A549 (cell line): ENCODE measurements around the gene TPSG1. TPM values are rescaled to one million over a fixed set of nuclear protein-coding genes. Genes with fewer than 3 reads are reported as not detected.

ENCODE experiments used
- ATAC-seq, 2 experiments: fragments of 200-7000 bp in 1 of 2; fragments of >200 bp in 1 of 2; cut with Nextera tagmentation in 1 of 2; cut with Tn5 transposase in 1 of 2; 3 replicates each; pipeline versions ENCODE4 v1.8.0 to v1.9.1; 2018 to 2020; ENCODE audit warnings: mild to moderate bottlenecking in 1 of 2, moderate library complexity in 1 of 2
- CTCF ChIA-PET: fragments of 300-600 bp; sonication (Branson Sonifier 250); formaldehyde crosslinking; extraction: SDS; loops from one replicate; lab custom pipeline; 2021; ENCODE audit warnings: antibody characterized with exemption, inconsistent platforms; lab: Yijun Ruan, JAX
- POLR2A ChIA-PET: fragments of 350-600 bp; formaldehyde crosslinking; extraction: SDS; loops from one replicate; lab custom pipeline; 2021; ENCODE audit warnings: antibody characterized with exemption, inconsistent platforms; lab: Yijun Ruan, JAX
- DNase-seq, 2 experiments: peaks; one replicate each; pipeline versions ENCODE4 v3.0.0 to v3.0.0-alpha.2; 2011 to 2016; ENCODE audit warnings: low read depth in 1 of 2, low spot score in 1 of 2
- FAIRE-seq: peaks from 2 replicates; lab custom pipeline; 2011; peaks lifted over from hg19 to GRCh38; lab: Jason Lieb, UNC
- H3K27ac ChIP-seq, 2 experiments: fragments of >200 bp; sonication (Bioruptor Twin); formaldehyde crosslinking; 3 replicates each; pipeline ENCODE4 v1.5.1; 2016 to 2017
- H3K4me1 ChIP-seq: fragments of >200 bp; sonication (Bioruptor Twin); formaldehyde crosslinking; 3 replicates; pipeline ENCODE4 v1.6.1; 2016
- H3K4me2 ChIP-seq: fragments of >200 bp; sonication (Bioruptor Twin); formaldehyde crosslinking; 3 replicates; pipeline ENCODE4 v1.6.1; 2016
- H3K4me3 ChIP-seq: fragments of >200 bp; sonication (Bioruptor Twin); formaldehyde crosslinking; 3 replicates; pipeline ENCODE4 v1.5.1; 2016
- H3K9me3 ChIP-seq: fragments of >200 bp; sonication (Bioruptor Twin); formaldehyde crosslinking; 3 replicates; pipeline ENCODE4 v1.6.1; 2016
- BHLHE40 ChIP-seq: IDR thresholded peaks from 2 replicates; pipeline ENCODE4 v1.6.1; 2012; ENCODE audit warnings: low read depth, low read length, inconsistent platforms
- EP300 ChIP-seq, 2 experiments: fragments of >200 bp; sonication (Bioruptor Twin); formaldehyde crosslinking; IDR thresholded peaks; 2 replicates in 1 of 2; 3 replicates in 1 of 2; pipeline ENCODE4 v1.6.1; 2016 to 2017
- ESRRA ChIP-seq: fragments of 150-350 bp; IDR thresholded peaks from 2 replicates; pipeline ENCODE4 v1.6.1; 2014; ENCODE audit warnings: mild to moderate bottlenecking, low read length, borderline replicate concordance
- HDAC2 ChIP-seq: fragments of 200-600 bp; sonication (generic); IDR thresholded peaks from 2 replicates; pipeline ENCODE4 v1.6.1; 2016
- HOXB5 ChIP-seq: fragments of 250-450 bp; sonication (Bioruptor Pico); IDR thresholded peaks from 2 replicates; pipeline ENCODE4 v1.5.0; 2020; ENCODE audit warnings: mild to moderate bottlenecking, moderate library complexity
- MAZ ChIP-seq: fragments of 150-350 bp; IDR thresholded peaks from 2 replicates; pipeline ENCODE4 v1.6.1; 2014; ENCODE audit warnings: antibody characterized with exemption, low read depth, low read length, borderline replicate concordance
- NPAS2 ChIP-seq: fragments of 250-450 bp; sonication (Bioruptor Pico); IDR thresholded peaks from 2 replicates; pipeline ENCODE4 v1.8.0; 2022; ENCODE audit warnings: mild to moderate bottlenecking, moderate library complexity, borderline replicate concordance
- NR3C1 ChIP-seq: fragments of >200 bp; sonication (Bioruptor Twin); formaldehyde crosslinking; IDR thresholded peaks from 3 replicates; pipeline ENCODE4 v1.6.1; 2017
- PHF8 ChIP-seq: fragments of 200-600 bp; sonication (generic); IDR thresholded peaks from 2 replicates; pipeline ENCODE4 v1.6.1; 2016; ENCODE audit warnings: low read depth, mild to moderate bottlenecking, antibody characterized with exemption, moderate library complexity, borderline replicate concordance
- RNF2 ChIP-seq: fragments of 200-600 bp; sonication (generic); IDR thresholded peaks from 2 replicates; pipeline ENCODE4 v1.6.1; 2016; ENCODE audit warnings: low read depth, mild to moderate bottlenecking, antibody characterized with exemption, moderate library complexity, borderline replicate concordance
- SMC3 ChIP-seq: fragments of >200 bp; sonication (Bioruptor Twin); formaldehyde crosslinking; IDR thresholded peaks from 3 replicates; pipeline ENCODE4 v1.6.1; 2018; ENCODE audit warnings: inconsistent platforms
- SREBF2 ChIP-seq: fragments of 450-650 bp; IDR thresholded peaks from 2 replicates; pipeline ENCODE4 v1.6.1; 2014; ENCODE audit warnings: mild to moderate bottlenecking, moderate library complexity
- ZC3H11A ChIP-seq: fragments of 450-650 bp; IDR thresholded peaks from 2 replicates; pipeline ENCODE4 v1.6.1; 2014; ENCODE audit warnings: antibody characterized with exemption, mild to moderate bottlenecking
- ZNF302 ChIP-seq: fragments of 250-450 bp; sonication (Bioruptor Pico); IDR thresholded peaks from 2 replicates; pipeline ENCODE4 v1.9.0; 2021; ENCODE audit warnings: inconsistent platforms, mild to moderate bottlenecking, moderate library complexity
- ZSCAN20 ChIP-seq: fragments of 250-450 bp; sonication (Bioruptor Pico); IDR thresholded peaks from 2 replicates; pipeline ENCODE4 v1.8.0; 2022; ENCODE audit warnings: mild to moderate bottlenecking, moderate library complexity
- WGBS: methylation state at CpG from one replicate; pipeline ENCODE4 v1.1.6; 2017; ENCODE audit errors: missing lambda C conversion rate; 5-methylcytosine and 5-hydroxymethylcytosine counted together
- polyA plus RNA-seq, 4 experiments: library from polyadenylated mRNA; depleted of rRNA in 3 of 4; stranded (reverse); fragments of >200 nt; fragmentation: RNase III in 1 of 4; extraction: RNeasy Plus Mini Kit Qiagen cat#74134 plus additional on column Dnase treatment in 1 of 4; gene quantifications; 2 replicates in 3 of 4; 3 replicates in 1 of 4; pipeline ENCODE4 v1.2.3, GENCODE V29; 2011 to 2017
- TF ChIP-seq, protein P1 (sequence below): fragments of 200-600 bp; sonication (generic); IDR thresholded peaks from 2 replicates; pipeline ENCODE4 v1.6.1; 2016; ENCODE audit warnings: antibody characterized with exemption, mild to moderate bottlenecking, moderate library complexity
- TF ChIP-seq, protein P2 (sequence below): IDR thresholded peaks from 2 replicates; pipeline ENCODE4 v1.6.1; 2012
- TF ChIP-seq, protein P3 (sequence below): fragments of 250-450 bp; sonication (Bioruptor Pico); IDR thresholded peaks from 2 replicates; pipeline ENCODE4 v1.5.0; 2020; ENCODE audit warnings: low read depth, mild to moderate bottlenecking, moderate library complexity

Gene TPSG1
- polyA plus RNA-seq, 2 of the 4 experiments (the other 2 are of a cell fraction) = not detected

DNA sequence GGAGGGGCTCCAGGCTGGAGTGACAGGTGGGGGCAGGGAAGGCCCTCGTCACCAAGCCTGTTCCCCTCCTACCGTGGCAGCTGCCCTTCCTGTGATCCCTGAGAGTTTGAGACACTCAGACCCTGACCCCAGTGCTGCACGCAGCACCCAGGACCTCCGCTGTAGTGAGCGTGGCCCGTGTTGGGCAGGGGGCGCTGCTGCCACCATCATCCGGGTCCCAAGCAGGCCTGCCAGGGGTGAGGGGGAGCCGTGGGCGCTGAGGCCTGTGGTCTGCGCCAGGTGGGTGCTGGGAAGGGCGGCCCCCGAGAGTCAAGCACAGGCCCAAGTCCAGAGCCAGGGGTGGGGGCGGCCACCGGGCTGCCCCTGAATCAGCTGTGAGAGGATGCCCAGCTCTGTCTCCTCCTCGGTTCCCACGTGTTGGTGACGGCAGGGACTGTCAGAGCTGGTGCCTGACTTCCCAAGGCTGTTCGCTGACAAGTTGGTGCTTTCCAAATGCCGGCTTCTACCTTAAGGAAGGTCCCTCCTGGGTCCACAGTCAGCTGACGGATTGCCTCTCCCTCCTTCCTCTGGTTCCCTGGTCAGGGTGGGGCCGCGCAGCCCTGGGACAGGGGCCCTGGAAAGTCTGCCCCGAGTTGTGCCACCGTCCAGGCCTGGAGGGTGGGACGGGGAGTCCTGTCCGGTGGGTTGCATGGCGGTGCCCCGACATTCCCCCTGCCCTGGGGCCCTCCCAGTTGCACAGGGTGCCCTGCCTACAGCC is 31.1 kb downstream of the TPSG1 start:
- POLR2A ChIA-PET = no interaction called here
- WGBS = 70% methylated on average over 20 of the region's 29 CpGs
- Histone ChIP-seq H3K27ac (peak overlapping the region in 1 of 2 experiments; percentile 57; a peak in 3 of 6 replicates), H3K4me3 (no peak overlapping the region), H3K9me3 (no peaks in the 10 kb centered on the region), H3K4me1 (peaks cover 27% of the 10 kb centered on the region), H3K4me2 (0 out of 3 replicates have a peak overlapping the region, but pooled peaks have one; percentile 30)
- no peak for TF ChIP-seq NR3C1
- TF ChIP-seq SREBF2 = no peak
- no peak for FAIRE-seq
- DNase-seq = no peak
- CTCF ChIA-PET = interaction anchor here (0.6 to 5.8 kb wide), 36 partner anchors 9 to 433 kb away, joined by 3 to 53 read pairs (median 4); partner anchors contain the start of gene MSLN
- ATAC-seq = peak; percentile 3 to 33; a peak in 3 of 6 replicates

DNA sequence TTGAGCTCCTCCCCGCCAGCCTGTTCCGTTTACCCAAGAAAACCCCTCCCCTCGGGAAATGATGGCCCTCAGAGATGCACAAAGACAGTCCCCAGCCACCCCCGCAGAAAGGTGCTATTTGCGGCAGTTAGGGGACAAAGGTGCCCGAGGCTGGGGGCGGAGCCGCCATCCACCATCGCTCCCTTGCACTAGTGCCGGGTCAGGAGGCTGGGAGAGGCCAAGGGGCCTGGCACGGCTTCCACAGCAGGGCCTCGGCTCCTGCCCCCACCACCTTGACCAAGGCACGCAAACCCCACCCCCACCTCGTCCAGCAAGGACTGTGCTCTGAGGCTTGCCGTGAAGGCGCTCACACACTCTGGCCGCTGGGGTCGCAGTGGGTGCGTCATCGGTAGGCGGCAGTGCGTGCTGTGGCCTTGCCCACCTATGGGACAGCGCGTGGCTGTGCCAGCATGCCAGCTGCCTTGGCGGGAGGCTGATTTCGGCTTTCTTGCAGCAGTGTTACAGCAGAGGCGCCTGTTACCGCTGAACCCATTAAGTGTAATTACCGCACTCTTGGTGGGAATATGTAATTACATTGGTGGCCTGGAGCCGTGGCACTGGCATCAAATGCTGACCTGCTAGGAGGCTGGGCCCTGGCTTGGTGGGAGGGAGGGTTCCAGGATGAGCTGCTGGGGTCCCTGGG is 31.8 kb downstream of the TPSG1 start:
- TF ChIP-seq SMC3 = no peak
- no peak for TF ChIP-seq PHF8
- no peak for TF ChIP-seq HDAC2
- no peak for TF ChIP-seq ZC3H11A
- no peak for TF ChIP-seq RNF2
- TF ChIP-seq, protein P1, sequence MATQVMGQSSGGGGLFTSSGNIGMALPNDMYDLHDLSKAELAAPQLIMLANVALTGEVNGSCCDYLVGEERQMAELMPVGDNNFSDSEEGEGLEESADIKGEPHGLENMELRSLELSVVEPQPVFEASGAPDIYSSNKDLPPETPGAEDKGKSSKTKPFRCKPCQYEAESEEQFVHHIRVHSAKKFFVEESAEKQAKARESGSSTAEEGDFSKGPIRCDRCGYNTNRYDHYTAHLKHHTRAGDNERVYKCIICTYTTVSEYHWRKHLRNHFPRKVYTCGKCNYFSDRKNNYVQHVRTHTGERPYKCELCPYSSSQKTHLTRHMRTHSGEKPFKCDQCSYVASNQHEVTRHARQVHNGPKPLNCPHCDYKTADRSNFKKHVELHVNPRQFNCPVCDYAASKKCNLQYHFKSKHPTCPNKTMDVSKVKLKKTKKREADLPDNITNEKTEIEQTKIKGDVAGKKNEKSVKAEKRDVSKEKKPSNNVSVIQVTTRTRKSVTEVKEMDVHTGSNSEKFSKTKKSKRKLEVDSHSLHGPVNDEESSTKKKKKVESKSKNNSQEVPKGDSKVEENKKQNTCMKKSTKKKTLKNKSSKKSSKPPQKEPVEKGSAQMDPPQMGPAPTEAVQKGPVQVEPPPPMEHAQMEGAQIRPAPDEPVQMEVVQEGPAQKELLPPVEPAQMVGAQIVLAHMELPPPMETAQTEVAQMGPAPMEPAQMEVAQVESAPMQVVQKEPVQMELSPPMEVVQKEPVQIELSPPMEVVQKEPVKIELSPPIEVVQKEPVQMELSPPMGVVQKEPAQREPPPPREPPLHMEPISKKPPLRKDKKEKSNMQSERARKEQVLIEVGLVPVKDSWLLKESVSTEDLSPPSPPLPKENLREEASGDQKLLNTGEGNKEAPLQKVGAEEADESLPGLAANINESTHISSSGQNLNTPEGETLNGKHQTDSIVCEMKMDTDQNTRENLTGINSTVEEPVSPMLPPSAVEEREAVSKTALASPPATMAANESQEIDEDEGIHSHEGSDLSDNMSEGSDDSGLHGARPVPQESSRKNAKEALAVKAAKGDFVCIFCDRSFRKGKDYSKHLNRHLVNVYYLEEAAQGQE = no peak
- TF ChIP-seq BHLHE40 = no peak
- no peak for TF ChIP-seq ZSCAN20 (CRISPR knock-in tag)
- TF ChIP-seq MAZ = no peak
- no peak for TF ChIP-seq ZNF302 (CRISPR knock-in tag)
- TF ChIP-seq EP300 (IDR thresholded peaks at IDR 0.05) = no peak
- TF ChIP-seq, protein P2, sequence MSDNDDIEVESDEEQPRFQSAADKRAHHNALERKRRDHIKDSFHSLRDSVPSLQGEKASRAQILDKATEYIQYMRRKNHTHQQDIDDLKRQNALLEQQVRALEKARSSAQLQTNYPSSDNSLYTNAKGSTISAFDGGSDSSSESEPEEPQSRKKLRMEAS = no peak
- no peak for TF ChIP-seq ESRRA
- TF ChIP-seq HOXB5 = no peak
- TF ChIP-seq NPAS2 (CRISPR knock-in tag) = no peak
- TF ChIP-seq, protein P3, sequence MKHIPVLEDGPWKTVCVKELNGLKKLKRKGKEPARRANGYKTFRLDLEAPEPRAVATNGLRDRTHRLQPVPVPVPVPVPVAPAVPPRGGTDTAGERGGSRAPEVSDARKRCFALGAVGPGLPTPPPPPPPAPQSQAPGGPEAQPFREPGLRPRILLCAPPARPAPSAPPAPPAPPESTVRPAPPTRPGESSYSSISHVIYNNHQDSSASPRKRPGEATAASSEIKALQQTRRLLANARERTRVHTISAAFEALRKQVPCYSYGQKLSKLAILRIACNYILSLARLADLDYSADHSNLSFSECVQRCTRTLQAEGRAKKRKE (CRISPR knock-in tag) = no peak
- H3K4me3 ChIP-seq = no peak overlapping the region
- H3K9me3 ChIP-seq = no peaks in the 10 kb centered on the region
- peaks cover 27% of the 10 kb centered on the region for H3K4me1 ChIP-seq
- DNase-seq (no peak), FAIRE-seq (no peak), ATAC-seq (peak in 1 of 2 experiments; percentile 9; a peak in 3 of 6 replicates)
- no peak overlapping the region for H3K27ac ChIP-seq
- POLR2A ChIA-PET = no interaction called here
- H3K4me2 ChIP-seq = no peak overlapping the region
- WGBS = 77% methylated on average over 11 of the region's 30 CpGs
- CTCF ChIA-PET = interaction anchor here (0.6 to 5.8 kb wide), 30 partner anchors 10 to 392 kb away, joined by 3 to 53 read pairs (median 5); no protein-coding TSS in a partner anchor
